HG03354 (cell line): ENCODE data around the gene CD79A.
A peak's percentile ranks its signal among the peaks of the same experiment; 100 is the strongest.

Source experiments
- ATAC-seq: cut with Tn5 transposase; IDR thresholded peaks from one replicate; pipeline ENCODE4 v1.9.1; 2021; ENCODE audit warnings: mild to moderate bottlenecking; ENCODE audit not compliant: unreplicated experiment, poor library complexity, severe bottlenecking

CD79A gene

DNA sequence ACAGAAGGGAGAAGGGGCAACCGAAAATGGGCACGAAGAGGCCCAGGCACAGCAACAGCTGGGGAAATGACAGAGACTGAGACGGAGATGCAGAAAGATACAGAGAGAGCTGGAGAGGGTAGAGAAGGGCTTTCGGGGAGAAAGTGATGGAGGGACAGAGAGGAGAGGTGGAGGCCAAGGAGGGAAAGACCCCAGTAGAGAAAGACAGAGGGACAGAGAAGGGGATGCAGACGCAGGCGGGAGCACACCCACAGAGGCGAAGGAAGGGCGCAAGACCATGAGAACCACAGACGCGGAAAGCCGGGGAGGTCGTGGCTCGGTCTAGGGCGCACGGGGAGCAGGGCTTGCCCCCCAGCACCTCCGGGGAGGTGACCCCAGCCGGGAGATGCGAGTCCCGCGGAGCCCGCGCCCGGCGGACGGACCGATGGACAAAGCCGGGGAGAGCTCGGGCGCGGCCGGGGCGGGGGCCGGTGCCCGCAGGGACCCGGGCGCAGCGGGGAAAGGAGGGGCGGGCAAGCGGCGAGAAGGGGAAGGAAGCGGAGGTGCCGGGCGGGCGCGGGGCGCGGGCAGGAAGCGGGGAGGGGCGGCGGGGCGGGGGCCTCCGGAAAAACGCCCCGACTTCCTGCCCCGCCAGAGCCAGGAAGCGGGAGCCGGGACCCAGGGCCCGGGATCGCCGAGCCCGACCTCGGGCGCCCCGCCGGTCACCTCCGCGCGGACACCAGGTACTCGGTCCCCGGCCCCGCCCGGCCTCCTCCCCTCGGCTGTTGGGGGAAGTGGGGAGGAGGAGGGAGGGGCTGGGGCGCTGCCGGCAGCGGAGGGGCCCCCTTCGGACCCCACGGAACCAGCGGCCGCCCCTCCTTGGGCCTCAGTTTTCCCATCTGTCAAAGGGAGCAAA is 5.7 kb downstream of the CD79A start, which contains the start of gene ARHGEF1:
TSS of gene ARHGEF1 (plus strand) at position 617 of the 895 bp plus-strand sequence. CDS start 4,899 bp downstream, outside the sequence.
- peak; percentile 23 for ATAC-seq

DNA sequence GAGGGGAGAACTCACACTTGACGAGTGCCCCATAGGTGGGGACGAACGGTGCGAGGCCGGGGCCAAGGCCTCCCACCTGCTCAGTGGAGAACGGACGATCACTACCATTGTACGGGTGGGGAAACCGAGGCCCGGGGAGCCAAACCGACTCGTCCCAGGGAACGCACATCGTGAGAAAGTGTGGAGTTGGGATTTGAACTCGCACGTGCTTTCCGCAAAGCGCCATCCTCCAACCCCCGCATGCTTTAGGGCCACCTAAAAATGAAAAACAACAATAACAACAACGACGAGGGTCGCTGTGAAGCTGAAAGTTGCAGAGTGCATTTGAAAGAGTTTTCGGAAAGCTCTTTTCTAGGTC is 6.4 kb downstream of the CD79A start:
- no peak for ATAC-seq

DNA sequence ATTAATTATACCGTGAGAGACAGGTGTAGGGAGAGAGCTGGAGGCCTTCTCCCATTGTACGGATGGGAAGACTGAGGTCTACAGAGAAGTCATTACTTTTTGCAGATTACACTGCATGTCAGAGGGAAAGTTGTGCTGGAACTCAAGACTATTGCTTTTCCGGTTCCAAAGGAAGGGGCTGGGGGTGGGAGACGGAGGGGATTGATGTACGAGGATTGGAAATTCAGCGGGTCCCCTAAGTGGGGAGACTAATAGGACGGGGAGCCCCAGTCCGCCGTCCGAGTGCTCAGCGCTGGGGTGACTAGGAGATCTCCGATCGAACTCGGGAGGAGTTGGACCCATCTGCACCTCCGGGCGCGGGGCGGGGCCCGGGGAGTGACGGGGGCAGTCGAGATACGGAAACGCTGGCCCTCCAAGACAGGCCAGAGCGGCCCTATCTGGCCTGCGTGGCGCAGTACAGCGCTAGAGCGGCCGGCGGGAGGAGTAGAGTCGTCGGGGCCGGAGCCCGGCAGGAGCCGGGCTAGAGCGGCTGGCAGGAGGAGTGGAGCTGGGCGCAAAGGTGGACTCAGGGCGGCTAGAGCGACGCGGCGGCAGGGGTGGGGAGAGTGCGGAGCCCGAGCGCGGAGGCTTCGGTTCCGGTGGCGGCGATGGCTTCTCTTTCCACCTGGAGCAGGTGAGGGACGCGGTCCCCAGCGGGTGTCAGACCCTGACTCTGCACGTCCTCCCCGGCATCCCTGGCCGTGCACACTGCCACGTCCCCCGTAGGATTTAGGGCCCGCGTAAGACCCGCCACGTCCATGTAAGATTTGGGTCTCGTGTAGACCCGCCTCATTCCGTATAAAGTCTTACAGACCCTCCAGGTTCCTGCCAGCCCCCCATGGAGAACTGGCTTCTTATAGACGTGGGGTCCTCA is 7.0 kb downstream of the CD79A start:
- ATAC-seq, result peak; percentile 73

DNA sequence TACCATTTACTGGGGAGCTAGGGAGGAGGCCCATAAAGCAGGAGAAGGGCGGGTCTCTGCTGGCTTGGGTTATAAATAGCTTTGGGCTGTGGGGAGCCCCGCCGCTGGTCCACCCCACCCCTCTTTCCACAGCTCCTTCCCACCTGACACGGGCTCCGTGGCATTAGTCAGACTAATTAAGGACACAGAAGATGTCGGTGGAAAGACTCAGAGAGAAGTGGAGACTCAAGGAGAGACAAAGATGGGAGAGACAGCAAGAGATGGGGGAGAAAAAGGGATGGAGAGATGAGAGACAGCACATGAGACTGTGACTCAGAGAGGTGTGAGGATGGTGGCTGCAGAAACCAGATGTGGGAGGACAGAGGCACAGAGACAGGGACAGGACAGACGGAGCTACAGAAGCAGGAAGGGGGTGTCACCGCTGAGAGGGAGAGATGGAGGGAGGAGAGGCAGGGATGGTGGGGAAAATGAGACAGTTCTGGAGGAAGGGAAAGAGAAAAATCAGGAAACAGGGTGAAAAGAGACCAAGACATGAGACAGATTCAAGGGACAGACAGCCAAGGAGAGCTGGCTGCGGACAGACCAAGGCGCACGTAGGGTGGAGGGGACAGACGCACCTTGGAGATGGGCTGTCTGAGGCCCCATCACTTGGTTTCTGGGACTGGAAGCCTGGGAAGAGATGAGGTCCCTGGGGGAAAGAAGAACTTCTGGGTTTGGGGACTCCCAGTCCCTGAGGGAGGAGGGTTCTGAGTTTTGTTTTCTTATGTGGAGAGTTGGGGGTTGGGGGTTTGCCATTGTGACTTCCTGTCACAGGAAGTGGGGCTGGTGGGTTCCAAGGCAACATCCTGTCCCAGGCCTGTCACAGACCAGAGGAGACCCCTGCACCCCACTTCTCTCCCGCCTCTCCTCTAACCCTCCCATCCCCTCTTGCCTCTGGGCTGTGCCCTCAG is 10.0 kb downstream of the CD79A start:
- no peak for ATAC-seq

DNA sequence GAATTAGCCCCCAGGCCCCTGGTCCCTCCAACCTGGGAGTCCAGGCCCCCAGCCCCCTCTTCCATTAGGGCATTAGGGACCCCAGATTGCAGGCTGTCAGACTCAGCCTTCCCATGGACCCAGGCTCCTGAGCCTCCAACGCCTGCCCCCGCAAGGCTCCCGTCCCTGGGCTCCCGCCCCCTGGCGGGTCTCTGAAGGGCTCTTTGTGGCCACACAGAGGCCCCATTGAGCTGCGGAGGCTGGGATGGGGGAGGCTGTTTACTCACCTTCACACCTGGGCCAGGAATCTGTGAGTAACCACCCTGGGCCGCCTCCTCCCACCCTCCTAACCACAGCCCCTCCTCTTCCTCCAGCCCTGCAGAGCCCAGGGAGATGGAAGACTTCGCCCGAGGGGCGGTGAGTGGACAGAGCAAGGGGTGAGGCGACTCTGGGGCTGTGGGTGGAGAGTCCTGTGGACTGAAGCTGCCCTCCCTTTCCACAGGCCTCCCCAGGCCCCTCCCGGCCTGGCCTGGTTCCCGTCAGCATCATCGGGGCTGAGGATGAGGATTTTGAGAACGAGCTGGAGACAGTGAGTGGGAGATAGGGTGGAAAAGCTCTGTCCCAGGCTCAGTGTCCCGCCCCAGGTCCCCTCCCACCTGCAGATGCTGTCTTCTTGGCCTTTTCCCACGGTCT is 10.8 kb downstream of the CD79A start:
- ATAC-seq, result no peak

DNA sequence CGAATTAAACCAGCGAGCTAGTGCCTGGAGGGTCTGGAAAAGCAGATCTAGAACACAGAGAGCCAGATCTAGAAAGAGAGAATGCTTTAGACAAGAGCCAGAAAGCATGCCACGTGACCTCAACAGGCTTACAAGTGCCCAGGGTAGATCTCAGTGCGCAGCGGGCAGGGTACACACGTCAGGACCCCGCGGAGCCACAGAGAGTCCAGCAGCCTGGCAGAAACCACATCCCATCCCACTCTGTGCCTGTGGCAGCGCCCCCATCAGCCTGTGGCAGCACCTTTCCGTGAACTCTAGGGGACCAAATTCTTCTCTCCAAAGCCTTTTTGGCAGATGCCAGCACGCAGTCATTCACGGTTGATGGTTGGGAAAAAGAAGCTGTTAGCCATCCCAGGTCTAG is 11.8 kb downstream of the CD79A start:
- ATAC-seq, result no peak

DNA sequence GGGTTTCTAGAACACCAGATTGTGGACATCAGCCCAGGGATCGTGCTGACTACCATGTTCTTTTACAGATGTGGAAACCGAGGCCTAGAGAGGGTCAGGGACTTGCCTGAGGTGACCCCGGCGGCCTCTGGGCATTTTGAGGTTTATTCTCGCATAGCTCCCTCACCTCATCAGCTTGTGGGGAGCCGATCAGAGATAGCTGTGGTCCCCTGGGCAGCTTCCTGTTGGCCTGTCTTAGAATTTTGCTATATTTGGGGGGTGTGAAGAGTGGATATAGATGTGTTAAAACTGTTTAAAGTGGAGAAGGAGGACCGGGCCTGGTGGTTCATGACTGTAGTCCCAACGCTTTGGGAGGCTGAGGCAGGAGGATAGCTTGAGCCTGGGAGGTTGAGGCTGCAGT is 12.8 kb downstream of the CD79A start:
- no peak for ATAC-seq

DNA sequence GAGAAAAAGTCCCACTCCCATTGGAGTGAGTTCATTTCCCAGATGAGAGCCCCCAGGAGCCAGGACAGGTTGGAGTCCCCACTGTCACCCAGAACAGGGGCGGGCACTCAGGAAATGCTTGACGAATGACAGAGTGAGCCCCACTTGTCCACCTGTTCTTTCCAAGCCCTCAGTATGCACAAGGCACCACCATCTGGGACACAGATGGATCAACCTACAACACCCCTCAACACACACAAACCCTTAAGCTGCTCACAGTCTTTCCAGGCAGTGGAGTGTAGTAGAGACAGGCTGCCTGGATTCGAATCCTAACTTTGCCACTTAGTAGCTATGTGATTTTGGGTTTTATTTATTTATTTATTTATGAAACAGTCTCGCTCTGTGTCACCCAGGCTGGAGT is 13.9 kb downstream of the CD79A start:
- no peak for ATAC-seq

DNA sequence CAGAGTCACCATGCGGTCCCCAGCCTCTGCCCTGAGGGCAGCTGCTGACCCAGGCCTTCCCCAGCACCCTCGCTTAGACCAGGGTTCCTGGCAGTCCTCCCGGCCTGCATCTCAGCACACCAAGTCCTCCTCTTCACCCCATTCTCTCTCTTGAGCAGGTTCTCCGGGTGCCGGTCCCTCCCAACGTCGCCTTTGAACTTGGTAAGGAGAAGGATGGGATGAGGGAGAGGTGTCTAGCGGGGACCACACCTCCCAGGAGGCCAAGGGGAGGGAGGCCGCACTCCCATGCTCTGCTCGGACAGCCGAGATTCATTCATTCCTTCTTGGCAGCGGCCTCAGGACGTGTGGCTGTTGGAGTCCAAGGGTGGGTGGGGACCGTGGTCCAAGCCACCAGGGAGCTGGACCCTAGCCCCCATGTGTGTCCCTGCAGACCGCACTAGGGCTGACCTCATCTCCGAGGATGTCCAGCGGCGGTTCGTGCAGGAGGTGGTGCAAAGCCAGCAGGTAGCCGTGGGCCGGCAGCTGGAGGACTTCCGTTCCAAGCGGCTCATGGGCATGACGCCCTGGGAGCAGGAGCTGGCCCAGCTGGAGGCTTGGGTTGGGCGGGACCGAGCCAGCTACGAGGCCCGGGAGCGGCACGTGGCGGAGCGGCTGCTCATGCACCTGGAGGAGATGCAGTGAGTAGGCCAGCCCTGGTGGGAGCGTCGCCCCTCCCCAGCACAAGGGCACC is 15.3 kb downstream of the CD79A start:
- ATAC-seq, result no peak

DNA sequence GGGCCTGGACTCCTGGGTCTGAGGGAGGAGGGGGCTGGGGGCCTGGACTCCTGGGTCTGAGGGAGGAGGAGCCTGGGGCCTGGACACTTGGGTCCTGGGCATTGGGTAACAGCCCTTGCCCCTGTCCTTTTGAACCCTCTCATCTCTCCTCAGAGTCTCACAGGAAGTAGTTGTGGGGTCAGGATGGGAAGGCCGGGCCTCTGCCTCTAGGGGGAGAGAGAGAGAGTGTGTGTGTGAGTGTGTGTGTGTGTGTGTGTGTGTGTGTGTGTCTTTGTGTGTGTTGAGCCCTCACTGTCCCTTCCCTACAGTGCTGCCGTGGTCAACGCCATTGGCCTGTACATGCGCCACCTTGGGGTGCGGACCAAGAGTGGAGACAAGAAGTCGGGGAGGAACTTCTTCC is 16.8 kb downstream of the CD79A start:
- no peak for ATAC-seq

DNA sequence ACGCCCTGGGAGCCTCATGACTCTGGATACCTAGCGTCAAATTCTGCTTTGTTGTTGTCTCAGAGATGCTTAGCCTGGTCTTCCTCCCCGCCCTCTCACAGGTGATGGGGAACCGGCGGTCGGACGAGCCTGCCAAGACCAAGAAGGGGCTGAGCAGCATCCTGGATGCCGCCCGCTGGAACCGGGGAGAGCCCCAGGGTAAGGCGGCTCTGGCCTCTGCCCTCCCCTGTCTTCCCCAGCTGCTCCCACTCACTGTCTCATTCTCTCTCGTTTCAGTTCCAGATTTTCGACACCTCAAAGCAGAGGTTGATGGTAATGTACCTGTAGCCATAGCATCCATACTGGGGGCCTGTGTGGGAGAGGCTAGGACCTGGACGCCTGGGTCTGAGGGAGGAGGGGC is 17.3 kb downstream of the CD79A start:
- ATAC-seq, result no peak

DNA sequence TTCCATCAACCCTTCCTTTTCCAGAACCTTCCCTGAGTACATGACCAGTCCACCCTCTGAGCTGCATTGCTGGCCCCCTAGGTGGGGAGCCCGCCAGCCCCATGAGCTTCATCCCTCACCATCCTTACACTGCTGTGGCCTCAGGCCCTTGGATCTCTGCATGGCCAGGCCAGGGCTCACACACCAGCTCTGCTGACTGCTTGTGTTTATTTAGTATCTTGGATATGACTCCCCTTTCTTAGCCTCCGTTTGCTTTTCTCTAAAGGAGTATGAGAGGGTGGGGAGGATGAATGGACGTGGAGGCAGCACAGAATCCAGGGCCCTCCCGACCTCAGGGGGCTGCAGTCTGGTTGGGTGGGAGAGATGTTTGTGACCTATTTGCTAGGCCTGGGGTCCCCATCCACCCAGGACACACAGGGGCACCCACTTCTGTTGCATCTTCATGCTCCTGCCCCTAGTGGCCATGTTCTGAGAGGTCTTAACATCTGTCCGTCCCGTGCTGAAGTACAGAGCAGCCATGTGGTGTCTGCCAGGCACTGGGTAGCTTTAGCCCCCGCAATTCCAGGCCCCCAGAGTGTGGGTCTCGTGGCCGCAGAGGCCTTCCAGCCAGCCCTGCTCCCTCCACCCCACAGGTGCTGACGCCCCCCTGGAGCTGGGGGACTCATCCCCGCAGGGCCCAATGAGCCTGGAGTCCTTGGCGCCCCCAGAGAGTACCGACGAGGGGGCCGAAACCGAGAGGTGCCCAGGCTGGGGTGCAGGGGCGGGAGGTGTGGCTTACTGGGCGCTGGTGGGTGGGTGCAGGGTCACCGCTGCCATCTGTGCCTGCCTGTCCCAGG is 18.9 kb downstream of the CD79A start:
- no peak for ATAC-seq

DNA sequence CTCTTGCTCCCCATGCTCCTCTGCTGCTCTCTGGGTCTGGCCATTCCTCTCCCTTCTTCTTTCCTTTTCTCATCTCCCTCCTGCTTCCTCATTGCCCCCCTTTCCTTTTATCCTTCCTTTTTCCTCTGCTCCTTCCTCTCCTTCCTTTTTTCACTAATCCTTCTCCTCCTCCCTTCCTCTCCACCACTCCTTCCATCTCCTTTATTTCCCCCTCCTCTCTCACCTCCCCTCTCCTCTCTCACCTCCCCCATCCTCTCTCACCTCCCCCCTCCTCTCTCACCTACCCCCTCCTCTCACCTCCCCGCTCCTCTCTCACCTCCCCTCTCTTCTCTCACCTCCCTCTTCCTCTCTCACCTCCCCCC is 19.5 kb downstream of the CD79A start:
- no peak for ATAC-seq

DNA sequence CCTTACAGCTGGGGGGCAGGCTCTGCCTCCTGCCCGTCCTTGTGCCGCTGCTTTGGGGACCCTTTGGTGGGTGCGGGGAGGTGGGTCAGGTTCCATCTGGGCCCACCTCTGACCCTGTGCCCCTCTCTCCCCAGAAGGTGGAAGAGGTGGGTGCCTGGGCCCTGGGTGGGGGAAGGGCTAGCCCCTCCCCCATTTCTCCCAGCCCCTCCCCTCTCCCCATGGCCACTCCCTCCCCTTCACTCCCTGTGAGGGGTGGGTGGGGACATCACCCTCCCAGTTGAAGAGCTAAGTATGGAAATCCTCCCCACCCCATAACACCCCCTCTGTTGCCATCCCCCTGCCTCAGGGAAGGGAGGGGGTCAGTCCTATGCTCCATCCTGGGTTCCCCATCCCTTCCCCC is 20.1 kb downstream of the CD79A start:
- no peak for ATAC-seq

DNA sequence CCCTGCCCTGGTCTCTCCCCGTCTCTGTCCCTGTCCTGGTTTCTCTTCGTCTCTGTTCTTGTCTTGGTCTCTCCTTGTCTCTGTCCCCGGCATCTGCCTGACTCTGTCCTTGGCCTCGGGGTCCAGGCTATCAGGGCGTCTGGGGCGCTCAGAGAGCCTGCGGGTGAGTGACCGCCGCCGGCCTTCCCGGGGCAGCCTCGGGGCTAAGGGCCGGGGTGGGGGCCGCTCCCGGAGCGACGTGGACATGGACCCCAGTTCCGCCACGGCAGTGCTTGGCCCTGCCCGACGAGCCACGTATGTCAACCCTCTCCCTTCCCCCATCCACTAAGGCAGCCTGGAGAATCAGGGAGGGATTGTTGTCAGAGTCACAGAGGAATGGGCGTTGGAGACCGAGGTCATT is 20.7 kb downstream of the CD79A start:
- no peak for ATAC-seq

DNA sequence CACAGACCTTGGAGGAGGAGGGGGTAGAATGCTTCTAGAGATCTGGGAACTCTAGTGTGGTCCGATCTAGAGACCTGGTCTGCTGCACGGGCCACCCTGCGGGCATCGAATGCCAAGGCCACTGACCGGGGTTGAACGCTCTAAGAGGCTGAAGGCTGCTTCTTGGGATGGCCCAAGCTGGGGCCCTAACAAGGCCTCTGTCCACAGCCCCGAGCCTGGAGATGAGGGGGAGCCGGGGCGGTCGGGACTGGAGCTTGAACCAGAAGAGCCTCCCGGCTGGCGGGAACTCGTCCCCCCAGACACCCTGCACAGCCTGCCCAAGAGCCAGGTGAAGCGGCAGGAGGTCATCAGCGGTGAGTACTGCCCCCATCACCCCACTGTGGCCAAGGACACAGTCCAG is 21.2 kb downstream of the CD79A start:
- no peak for ATAC-seq

DNA sequence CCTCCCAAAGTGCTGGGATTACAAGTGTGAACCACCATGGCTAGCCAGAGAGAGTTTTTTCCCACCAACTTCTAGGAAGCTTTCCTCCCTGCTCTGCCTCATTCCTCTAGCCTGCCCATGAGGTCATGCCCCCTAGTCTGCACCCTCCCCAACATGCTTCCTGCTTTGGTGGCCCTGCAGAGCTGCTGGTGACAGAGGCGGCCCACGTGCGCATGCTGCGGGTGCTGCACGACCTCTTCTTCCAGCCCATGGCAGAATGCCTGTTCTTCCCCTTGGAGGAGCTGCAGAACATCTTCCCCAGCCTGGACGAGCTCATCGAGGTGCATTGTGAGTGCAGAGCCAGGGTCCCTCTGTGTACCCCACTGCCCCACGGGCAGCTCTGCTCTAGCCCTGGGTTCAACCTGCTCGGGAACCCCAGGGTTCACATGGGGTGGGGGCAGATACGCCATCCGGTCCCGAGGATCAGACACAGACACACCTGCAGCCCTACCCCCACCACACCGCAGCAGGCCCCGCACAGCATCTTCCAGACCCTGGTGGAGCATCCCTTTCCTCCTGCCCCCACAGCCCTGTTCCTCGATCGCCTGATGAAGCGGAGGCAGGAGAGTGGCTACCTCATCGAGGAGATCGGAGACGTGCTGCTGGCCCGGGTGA is 24.8 kb downstream of the CD79A start:
- no peak for ATAC-seq
